ENCODE results near the gene GRID2.

- TF ChIP-seq CTCF (IDR thresholded peaks at IDR 0.05): no peak
- TF ChIP-seq POLR2A (IDR thresholded peaks at IDR 0.05): no peak
- no peak for TF ChIP-seq EP300 (IDR thresholded peaks at IDR 0.05)
These were observed 789.0 kb downstream of the GRID2 start for GRCh38 chr4:93092765-93093164.

Data from upper lobe of left lung (tissue), 4 donors.